COR-L47 (cell line): ENCODE measurements around the gene MARCHF9.
A peak's percentile ranks its signal among the peaks of the same experiment; 100 is the strongest.

Source experiments
- DNase-seq: peaks from one replicate; lab custom pipeline; 2025; lab: John Stamatoyannopoulos, UW

MARCHF9 gene

DNA sequence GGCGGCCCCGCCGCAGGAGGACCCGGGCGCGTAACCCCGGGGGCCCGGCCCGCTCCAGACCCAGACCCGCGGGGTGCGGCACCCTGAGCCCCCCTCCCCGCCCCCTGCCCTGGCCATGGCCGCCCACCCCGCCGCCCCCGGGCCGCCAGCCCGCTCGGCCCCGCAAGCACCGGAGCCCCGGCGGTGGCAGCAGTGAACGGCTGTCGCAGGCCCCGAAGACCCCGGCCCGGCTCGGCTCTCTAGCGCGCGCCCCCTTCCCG lies 221 bp downstream of the MARCHF9 start:
- DNase-seq, result no peak

- DNase-seq, result peak; percentile 54
These were observed 810 bp downstream of the MARCHF9 start for GRCh38 chr12:57755454-57756372.

- peak; percentile 48 for DNase-seq
These were observed 1.8 kb downstream of the MARCHF9 start for GRCh38 chr12:57756406-57757341.

DNA sequence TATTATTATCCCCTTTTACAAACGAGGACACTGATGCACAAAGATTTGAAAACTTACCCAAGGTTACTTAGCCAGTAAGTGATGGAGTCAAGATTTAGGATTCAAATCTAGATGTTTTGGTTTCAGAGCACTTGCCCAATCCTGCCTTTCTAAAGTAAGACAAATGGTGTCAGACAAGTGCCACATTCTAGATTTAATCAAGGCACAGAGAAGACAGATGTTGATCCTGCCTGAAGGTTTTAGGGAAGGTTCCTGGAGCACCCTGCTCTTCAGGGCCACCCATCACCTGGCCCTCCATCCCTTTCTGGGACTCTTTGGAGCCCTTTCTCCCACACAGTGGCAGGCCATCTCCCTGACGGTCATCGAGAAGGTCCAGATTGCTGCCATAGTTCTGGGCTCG lies 2.9 kb downstream of the MARCHF9 start:
- DNase-seq, result no peak

DNA sequence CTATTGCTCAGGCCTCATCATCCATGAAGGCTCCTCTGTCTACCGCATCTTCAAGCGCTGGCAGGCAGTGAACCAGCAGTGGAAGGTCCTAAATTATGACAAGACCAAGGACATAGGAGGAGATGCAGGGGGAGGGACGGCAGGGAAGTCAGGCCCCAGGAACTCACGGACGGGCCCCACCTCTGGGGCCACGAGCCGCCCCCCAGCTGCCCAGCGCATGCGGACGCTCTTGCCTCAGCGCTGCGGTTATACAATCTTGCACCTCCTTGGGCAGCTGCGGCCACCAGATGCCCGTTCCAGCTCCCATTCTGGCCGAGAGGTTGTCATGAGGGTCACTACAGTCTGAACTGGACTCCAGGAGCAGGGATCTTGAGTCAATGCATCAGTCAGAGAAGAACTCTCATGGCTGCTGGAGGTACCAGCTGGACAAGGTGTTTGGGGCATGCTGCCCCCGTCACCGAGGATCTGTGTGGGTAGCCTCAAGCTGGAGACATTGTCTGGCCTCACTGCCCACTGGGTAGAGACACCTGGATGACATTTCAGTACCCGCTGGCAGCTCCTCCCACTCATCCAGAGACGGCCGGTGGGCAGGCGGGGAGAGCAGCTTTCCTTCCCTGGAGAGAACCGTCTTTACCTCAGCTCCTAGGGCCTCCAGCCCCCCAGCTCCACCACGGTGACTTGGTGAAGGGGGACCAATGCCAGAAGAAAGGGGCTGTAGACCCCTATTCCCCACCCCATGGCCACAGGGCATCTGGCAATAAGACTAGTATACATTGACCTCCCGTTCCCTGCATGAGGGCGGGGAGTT lies 3.9 kb downstream of the MARCHF9 start:
- DNase-seq, result no peak

- peak; percentile 14 for DNase-seq
These were observed 4.6 kb downstream of the MARCHF9 start for GRCh38 chr12:57759360-57759980.

GRCh38 chr12:57760347-57760982 lies 5.6 kb downstream of the MARCHF9 start:
- DNase-seq, result no peak

- DNase-seq, result no peak
These were observed 6.6 kb downstream of the MARCHF9 start for GRCh38 chr12:57761391-57761998.

GRCh38 chr12:57762463-57762862 lies 7.6 kb downstream of the MARCHF9 start:
- DNase-seq, result no peak

- DNase-seq, result no peak
These were observed 9.2 kb downstream of the MARCHF9 start for GRCh38 chr12:57763881-57764661.

DNA sequence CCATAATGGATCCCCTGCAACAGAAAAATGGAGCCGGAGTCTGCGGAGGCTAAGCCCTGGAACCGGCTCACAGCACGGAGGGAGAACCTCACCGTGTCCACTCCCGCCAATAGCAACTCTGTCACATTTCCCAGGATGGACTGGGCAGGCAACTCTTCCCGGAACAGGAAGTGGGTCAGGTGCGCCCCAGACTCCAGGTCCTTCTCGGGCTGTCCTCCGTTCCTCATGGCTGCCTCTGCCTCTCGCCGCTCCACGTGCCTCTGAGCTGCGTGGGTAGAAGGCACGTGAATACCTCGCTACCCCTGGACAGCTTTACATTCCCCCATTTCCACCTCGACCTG lies 9.7 kb downstream of the MARCHF9 start:
- DNase-seq, result peak; percentile 48

DNA sequence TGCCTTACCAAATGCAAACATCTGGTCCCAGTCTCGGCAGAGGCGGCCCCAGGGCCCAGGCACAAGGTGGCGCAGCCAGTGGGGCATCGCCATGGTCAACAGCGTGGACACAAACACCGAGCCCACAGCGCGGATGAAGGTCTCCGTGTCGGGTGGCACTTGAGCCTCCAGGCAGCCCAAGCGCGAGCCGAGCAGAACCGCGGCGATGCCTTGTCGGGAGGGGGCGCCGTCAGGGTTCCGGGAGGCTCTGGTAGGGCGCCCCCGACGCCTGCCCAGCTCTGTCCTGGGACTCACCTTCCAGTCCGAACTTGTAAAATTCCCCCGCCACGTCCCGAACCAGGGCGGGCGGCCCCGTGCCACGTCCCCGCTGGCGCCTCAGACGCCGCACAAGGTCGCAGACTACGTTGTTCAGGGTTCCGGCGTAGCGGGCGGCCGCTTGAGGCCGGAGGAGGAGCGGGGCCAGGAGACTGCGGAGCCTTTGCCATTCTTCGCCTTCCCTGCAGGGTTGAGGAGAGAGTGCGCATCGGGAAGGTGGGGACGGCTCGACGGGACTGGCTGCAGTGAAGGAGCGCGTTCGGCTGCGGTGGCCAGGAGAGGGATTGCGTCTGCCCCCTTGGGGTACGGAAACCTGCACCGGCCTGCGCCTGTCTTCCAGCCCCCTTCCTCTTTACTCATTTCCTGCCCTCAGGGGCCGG lies 10.2 kb downstream of the MARCHF9 start:
- peak; percentile 44 for DNase-seq

DNA sequence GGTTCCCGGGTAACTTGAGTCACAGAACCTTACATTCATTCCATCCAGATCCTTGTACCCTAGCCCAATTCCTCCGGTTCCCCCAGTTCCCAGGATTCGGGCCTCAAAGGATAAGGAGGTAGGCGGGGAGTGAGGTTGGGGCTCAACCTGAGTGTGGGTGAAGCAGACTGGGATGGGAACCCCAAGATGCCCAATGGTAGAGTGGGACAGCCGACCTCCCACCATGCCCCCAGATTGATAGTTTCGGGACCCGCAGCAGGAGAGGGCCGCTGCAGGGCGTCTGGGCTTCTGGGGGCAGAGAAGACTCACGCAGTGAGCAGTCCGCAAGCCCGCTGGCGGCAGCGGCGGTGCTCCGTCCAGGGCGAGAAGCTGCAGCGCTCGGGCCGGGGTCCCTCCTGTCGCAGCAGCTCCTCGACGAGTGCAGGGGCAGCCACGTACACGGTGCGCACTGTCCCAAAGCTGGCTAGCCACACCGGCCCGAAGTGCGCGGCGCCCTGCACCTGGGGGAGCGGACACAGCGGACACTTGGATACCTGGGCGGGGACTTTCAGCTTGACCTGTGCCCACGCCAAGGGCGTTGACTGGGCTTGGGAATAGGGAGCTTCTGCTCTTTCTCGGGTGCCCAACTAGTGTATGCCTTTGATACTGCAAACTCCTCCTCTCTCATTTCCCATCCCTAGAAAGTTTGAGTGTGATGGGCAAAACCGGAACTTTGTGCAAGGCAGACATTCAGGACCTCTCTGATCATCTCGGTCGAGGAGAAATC lies 11.0 kb downstream of the MARCHF9 start:
- DNase-seq, result no peak

DNA sequence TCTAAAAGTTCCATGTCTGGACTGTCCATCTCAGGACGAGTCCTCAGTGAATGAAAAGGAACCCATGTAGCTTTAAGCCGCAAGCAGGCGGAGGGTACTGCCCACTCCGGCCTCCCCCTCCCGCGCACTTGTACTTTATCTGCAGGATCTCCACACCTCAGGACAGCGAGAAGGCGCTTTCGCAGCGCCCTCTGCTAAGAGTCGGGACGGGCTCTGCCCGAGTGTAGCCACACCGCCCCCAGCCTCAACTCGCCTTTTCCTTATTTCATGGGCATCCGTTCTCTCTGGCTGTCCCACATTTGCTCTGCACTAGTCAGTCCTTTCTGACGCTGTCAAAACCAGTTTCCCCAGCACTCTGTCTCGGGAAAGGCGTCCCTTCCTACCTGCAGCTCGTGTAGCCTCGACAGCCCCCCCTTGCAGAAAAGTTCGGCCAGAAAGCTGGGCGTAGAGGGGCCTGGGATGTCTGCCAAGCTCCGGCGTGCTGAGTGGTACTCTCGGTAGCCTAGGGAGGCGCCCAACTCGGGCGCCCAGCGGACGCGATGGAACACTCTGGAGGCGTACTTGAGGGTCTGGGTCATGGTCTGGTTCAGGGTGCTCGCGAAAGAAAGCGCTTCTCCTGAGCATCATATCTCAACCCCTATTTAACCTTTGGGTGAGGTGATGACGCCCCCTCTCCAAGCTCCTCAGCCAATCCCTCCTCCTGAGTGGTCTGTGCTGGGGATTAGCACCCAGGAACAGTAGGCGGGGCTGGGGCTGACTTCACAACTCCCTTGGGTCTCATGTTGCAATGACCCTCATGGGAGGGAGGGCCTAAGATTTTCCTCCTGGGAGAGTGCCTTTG lies 11.8 kb downstream of the MARCHF9 start, which contains the start of gene CYP27B1:
TSS of gene CYP27B1 (minus strand) at position 615 of the 841 bp plus-strand sequence. CDS start at position 578, 37 bp downstream.
- DNase-seq, result peak; percentile 9

- DNase-seq, result no peak
These were observed 12.4 kb downstream of the MARCHF9 start for GRCh38 chr12:57767305-57767698.

- DNase-seq, result no peak
These were observed 13.0 kb downstream of the MARCHF9 start for GRCh38 chr12:57767876-57768275.

GRCh38 chr12:57769594-57769993 lies 14.7 kb downstream of the MARCHF9 start:
- DNase-seq, result no peak

DNA sequence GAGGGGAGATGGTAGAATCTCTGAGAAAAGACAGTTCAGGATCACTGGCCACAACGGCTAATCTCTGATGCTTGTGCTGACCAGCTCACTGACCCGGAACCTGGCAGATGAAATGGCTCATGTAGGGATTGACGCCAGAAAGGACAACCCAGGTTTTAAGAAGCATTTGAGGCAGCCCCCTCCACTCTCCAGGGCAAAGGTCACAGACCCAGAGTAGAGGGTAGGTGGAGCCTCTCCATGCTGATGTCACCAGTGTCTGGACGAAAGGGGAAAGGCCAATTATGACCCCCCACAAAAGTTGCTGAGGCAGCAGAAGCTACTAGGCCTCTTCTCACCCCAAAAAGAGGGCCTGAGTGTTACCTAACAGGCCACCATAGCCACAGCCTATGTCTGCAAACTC lies 15.8 kb downstream of the MARCHF9 start:
- no peak for DNase-seq
